Activated T-cell treated with anti-CD3 and anti-CD28 coated beads for 1 hour (primary cell): Measurements from ENCODE around the gene SMC1B.
"Not testable (repeated sequence)": the region's sequence is repeated elsewhere in the genome, so short reads cannot be mapped to it uniquely, and the experiment has no call there.

ENCODE experiments used
- DNase-seq: peaks from one replicate; pipeline ENCODE4 v3.0.0-alpha.2; 2020; ENCODE audit warnings: low read depth

Gene SMC1B

GRCh38 chr22:45421349-45422055 is 8.1 kb upstream of the SMC1B start:
- no peak for DNase-seq

- no peak for DNase-seq
Observed at GRCh38 chr22:45420539-45420938, 7.1 kb upstream of the SMC1B start.

- no peak for DNase-seq
Observed at GRCh38 chr22:45420011-45420410, 6.6 kb upstream of the SMC1B start.

GRCh38 chr22:45418770-45419138 is 5.4 kb upstream of the SMC1B start:
- no peak for DNase-seq

GRCh38 chr22:45418056-45418769 is 4.8 kb upstream of the SMC1B start:
- DNase-seq, result no peak

GRCh38 chr22:45413013-45413367 is 409 bp downstream of the SMC1B start:
- no peak for DNase-seq

- no peak for DNase-seq
Observed at GRCh38 chr22:45407793-45408192, 5.6 kb downstream of the SMC1B start.

- DNase-seq, result no peak
Observed at GRCh38 chr22:45402466-45402985, 10.9 kb downstream of the SMC1B start.

GRCh38 chr22:45399712-45400445 is 13.5 kb downstream of the SMC1B start:
- DNase-seq, result no peak

- DNase-seq, result no peak
Observed at GRCh38 chr22:45398214-45398613, 15.2 kb downstream of the SMC1B start.

GRCh38 chr22:45397806-45398205 is 15.6 kb downstream of the SMC1B start:
- DNase-seq, result no peak

GRCh38 chr22:45389546-45389945 is 23.9 kb downstream of the SMC1B start:
- no peak for DNase-seq

GRCh38 chr22:45381348-45381747 is 32.1 kb downstream of the SMC1B start:
- no peak for DNase-seq

- no peak for DNase-seq
Observed at GRCh38 chr22:45376703-45377102, 36.7 kb downstream of the SMC1B start.

- no peak for DNase-seq
Observed at GRCh38 chr22:45376009-45376408, 37.4 kb downstream of the SMC1B start.

GRCh38 chr22:45373592-45373991 is 39.8 kb downstream of the SMC1B start:
- DNase-seq, result not testable (repeated sequence)

GRCh38 chr22:45366713-45367112 is 46.7 kb downstream of the SMC1B start:
- no peak for DNase-seq

GRCh38 chr22:45359627-45360026 is 53.8 kb downstream of the SMC1B start:
- no peak for DNase-seq

- DNase-seq, result no peak
Observed at GRCh38 chr22:45358127-45358526, 55.3 kb downstream of the SMC1B start.

GRCh38 chr22:45357490-45357889 is 55.9 kb downstream of the SMC1B start:
- DNase-seq, result no peak

- DNase-seq, result no peak
Observed at GRCh38 chr22:45353786-45354185, 59.6 kb downstream of the SMC1B start.

GRCh38 chr22:45352757-45353156 is 60.6 kb downstream of the SMC1B start:
- DNase-seq, result not testable (repeated sequence)

GRCh38 chr22:45351956-45352355 is 61.4 kb downstream of the SMC1B start:
- DNase-seq, result no peak
